ENCODE data around the gene STIP1. TPM values are rescaled to one million over a fixed set of nuclear protein-coding genes. Genes with fewer than 3 reads are reported as not detected.

Gene STIP1
- total and polyA plus RNA-seq, 10 donors: 30.1 to 111 (median 68.7) TPM

DNA sequence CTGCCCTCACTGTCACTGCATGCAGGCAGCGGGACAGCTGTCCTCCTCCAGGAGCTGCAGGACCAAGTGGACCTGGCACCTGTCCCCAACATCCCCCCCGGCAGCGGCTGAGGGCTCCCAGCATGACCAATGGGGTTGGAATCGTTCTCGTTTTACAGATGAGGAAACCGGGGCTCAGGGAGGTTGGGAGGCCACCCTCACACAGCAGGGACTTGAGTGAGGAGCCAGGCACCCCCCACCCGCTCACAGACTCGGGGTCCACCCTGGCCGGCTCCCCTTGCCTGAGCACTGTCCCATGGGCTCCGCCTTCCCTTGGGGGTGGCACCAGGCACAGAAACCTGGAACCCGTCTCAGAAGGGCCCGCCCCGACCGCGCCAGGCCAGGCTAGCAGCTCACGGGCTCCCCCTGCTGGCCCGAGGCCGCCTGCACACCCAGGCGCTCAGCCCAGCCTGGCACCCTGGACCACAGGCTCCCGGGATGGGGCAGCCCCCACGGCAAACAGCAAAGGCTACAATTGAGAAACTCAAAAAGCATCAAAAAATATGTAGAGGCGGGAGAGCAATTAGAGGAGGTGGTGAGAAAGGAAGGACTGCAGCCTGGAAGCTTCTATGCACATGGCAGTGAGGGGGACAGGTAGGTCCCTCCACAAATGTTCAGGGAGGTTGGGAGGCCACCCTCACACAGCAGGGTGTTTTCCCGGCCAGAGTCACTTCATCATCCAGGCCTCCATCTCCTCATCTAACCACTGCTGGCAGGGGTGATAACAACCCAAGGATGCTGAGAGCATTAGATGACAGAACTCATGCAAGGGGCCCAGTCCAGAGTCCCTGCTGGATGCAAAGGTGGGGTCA is 32.9 kb upstream of the STIP1 start:
- no peaks in the 10 kb centered on the region for H3K36me3 ChIP-seq
- peaks cover 13 to 56% (median 37%) of the 10 kb centered on the region in 6 donors for H3K4me1 ChIP-seq
- no peaks in the 10 kb centered on the region for H3K9me3 ChIP-seq
- peak; percentile 93 for DNase-seq
- H3K4me3 ChIP-seq: peak overlapping the region in 2 of 8 donors; percentile 3 to 31
- WGBS, 5 donors: 10 to 21% (median 17%) methylated on average over 17 to 23 of the region's 23 CpGs
- TF ChIP-seq, protein P1, sequence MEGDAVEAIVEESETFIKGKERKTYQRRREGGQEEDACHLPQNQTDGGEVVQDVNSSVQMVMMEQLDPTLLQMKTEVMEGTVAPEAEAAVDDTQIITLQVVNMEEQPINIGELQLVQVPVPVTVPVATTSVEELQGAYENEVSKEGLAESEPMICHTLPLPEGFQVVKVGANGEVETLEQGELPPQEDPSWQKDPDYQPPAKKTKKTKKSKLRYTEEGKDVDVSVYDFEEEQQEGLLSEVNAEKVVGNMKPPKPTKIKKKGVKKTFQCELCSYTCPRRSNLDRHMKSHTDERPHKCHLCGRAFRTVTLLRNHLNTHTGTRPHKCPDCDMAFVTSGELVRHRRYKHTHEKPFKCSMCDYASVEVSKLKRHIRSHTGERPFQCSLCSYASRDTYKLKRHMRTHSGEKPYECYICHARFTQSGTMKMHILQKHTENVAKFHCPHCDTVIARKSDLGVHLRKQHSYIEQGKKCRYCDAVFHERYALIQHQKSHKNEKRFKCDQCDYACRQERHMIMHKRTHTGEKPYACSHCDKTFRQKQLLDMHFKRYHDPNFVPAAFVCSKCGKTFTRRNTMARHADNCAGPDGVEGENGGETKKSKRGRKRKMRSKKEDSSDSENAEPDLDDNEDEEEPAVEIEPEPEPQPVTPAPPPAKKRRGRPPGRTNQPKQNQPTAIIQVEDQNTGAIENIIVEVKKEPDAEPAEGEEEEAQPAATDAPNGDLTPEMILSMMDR (IDR thresholded peaks at IDR 0.05 in 8 of 11, conservative IDR thresholded peaks at IDR 0.05 in 3 of 11): peak; percentile 93 to 100 (median 99)
- TF ChIP-seq POLR2AphosphoS5 (IDR thresholded peaks at IDR 0.05) (peak in 2 of 3 donors; percentile 56 to 71), POLR2A (IDR thresholded peaks at IDR 0.05) (no peak)
- intact Hi-C loops (cut with DNase I; ENCODE audit: low total_unique reads): loop anchor here (5.0 kb wide), 1 partner anchor 386 kb away; the partner anchor contains the start of gene ZFTA
- H3K27me3 ChIP-seq (replicated peaks in 1 of 7): no peaks in the 10 kb centered on the region
- H3K27ac ChIP-seq: no peak overlapping the region

GRCh38 chr11:64153812-64154211 is 32.2 kb upstream of the STIP1 start:
- Histone ChIP-seq H3K27me3 (replicated peaks in 1 of 7) (no peaks in the 10 kb centered on the region), H3K36me3 (no peaks in the 10 kb centered on the region), H3K9me3 (no peaks in the 10 kb centered on the region), H3K4me3 (no peak overlapping the region), H3K27ac (no peak overlapping the region), H3K4me1 (peaks cover 10 to 48% (median 29%) of the 10 kb centered on the region in 6 donors)
- WGBS, 5 donors: 44 to 63% (median 52%) methylated on average over 8 of the region's 8 CpGs
- DNase-seq: peak; percentile 61
- intact Hi-C loops (cut with DNase I; ENCODE audit: low total_unique reads): loop anchor here (5.0 kb wide), 1 partner anchor 387 kb away; the partner anchor contains the start of gene ZFTA
- TF ChIP-seq, protein P1 (IDR thresholded peaks at IDR 0.05 in 8 of 11, conservative IDR thresholded peaks at IDR 0.05 in 3 of 11): no peak

DNA sequence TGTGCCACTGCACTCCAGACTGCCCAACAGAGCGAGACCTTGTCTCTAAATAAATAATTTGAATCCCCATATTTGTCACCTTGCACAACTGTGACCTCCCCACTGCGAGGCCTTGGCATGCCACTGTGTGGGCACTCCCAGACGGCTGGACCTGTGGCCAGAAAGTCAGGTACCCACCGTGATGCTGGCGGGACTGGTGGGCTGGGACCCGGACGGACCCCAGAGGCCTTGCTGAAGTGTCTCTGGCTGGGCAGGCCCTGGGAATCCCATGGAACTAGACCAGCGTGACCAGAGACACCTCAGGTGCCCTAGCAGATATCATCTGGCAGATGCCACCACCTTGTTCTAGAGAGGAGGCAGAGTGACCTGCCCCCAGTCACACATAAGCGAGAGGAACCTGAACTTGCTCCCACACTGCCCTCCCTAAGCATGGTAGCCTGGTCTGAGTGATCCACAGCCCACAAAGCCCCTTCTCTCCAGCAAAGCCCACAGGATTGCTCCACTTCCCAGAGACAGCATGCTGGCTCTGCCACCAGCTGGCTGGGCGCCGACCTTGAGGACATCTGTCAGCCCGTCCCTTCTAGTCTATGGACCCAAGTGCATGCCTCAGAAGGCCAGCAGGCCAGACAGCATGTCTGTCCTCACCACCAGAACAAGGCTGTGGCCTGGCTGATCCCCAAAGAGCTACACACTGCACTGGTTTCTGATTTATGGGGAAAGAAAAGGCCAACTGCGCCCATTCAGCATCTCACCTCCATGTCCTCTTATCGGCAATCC is 29.5 kb upstream of the STIP1 start:
- no peaks in the 10 kb centered on the region for H3K9me3 ChIP-seq
- H3K36me3 ChIP-seq: no peaks in the 10 kb centered on the region
- intact Hi-C loops (cut with DNase I; ENCODE audit: low total_unique reads): no loop called here
- no peak for TF ChIP-seq POLR2A (IDR thresholded peaks at IDR 0.05)
- TF ChIP-seq, protein P1 (IDR thresholded peaks at IDR 0.05 in 8 of 11, conservative IDR thresholded peaks at IDR 0.05 in 3 of 11): no peak
- no peak for TF ChIP-seq POLR2AphosphoS5 (IDR thresholded peaks at IDR 0.05)
- no peak overlapping the region for H3K4me3 ChIP-seq
- 82 to 95% (median 91%) methylated on average over 9 to 14 of the region's 14 CpGs for WGBS, 5 donors
- H3K27ac ChIP-seq: no peak overlapping the region
- H3K27me3 ChIP-seq (replicated peaks in 1 of 7): no peaks in the 10 kb centered on the region
- peaks cover 9 to 25% (median 15%) of the 10 kb centered on the region in 6 donors for H3K4me1 ChIP-seq
- DNase-seq: peak; percentile 68
